ENCODE data around the gene SORCS2.
A peak's percentile ranks its signal among the peaks of the same experiment; 100 is the strongest.

SORCS2 gene

DNA sequence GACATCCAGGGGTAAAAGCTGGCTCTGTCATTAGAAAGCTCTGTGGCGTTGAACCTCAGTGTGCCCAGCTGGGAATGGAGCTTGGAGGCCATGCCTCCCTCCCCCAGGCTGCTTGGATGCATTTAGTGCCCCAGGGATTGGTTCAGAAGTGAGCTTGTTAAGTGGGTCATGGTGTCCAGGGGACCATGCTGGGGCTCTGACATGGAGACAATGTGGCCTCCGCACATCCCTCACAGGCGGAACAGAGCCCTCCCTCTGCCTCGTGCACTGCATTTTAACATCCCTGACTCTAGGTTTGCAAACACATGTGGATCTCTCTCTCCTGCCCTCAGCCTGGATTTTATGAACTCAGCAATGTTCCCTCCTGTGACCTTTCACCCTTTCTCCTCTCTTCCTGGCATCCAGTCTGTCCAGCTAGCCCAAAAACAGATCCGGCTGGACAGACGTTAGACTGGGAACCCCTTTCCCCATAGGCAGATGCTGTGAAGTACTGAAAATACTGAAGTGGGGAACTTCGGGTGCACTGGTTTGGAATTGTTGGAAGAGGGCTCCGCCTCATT is 81.5 kb downstream of the SORCS2 start:
- no peak for DNase-seq

DNA sequence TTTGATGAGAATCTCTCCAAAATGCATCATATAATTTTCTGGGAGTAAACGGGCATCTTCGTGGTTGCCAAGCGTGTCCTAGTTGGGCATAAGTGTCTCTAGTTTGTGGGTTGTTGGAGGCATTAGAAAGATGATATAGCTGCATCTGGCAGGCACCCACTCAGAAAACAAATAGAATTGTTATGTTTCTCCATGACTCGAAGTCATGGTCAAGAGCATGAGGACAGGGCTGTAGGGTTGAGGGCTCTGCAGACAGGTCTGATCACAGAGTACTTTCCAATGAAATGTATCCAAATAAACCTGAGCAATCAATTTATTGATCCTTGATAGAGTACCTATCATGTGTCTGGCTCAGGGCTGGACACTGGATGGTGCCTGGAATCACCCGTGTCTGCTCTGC is 82.7 kb downstream of the SORCS2 start:
- DNase-seq, result no peak

DNA sequence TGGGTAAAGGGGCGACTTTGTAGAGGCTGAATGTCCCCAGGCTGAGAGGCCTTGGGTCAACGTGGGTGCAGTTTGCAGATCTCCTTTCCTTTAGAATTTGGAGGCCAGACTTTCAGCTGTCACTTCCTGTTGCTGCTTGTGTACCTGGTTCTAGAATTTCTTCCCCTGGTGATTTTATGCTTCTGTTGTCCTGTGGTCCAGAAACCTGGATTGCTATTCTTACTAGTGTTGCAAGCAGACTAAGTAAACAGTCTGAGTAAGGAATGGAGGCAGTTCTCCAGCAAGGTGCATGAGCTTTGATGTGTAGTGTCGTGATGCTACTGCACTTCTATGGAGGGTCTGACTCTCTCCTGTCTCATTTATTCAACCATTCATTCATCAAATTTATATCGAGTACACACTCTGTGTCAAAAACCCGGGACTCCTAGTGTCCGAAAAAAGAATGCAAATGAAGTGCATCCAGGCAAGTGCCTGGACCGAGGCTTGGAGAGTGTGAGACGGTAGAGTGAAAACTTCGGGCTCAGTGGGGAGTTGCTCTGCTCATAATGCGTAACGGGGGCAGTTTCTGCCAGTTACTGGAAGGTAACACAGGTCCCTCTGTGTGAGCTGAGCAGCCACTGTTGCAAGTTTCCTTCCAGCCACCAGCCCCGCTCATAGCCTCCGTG is 83.3 kb downstream of the SORCS2 start:
- DNase-seq, result no peak

DNA sequence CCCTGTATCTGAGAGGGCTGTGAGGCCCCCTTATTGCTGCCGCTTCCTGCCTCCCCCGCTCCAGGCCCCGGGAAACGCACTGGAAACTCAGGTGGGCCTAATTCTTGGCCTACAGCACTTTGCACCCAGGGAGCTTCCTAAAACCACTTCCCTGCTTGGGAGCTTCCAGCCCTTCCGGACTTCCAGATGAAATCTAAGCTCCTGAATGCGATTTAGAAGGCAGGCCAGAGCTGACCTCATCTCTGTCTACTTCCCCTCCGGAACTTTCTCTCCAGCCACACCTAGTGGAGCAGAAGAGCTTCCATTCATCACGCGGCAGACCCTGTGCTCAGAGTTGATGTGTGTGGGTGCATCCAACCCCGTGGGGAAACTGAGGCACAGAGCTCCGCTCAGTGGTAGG is 84.2 kb downstream of the SORCS2 start:
- no peak for DNase-seq

DNA sequence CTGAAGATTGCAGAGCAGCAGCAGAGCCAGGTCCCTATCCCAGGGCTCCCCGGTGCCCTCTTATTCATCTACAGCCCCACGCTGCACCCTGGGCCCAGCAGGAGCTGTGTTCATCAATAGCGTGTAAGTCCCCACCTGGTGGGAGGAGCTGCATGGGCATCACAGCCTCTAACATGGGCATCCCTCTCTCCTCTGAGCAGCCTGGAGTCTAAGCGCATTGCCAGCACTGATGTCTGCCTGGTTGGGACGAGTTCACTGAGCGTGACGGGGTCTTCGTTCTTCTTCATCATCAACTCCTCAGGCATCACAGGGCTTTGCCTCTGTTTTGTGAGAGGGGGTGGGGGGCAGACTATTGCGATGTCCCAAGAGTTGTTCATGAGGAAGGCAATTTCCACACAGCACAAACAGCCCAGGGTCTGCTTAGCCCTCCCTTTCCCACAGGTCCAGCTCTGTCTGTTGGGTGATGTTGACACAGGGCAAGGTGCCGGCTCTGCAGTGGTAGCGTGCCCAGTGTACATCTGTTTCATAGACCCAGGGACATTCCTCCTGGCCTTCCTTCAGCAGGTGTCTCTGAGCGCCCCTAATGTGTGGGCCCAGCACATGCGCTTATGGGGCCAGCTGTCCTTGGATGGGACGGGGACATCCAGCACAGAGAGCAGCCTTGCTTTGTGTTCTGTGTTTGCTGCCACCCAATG is 85.9 kb downstream of the SORCS2 start:
- no peak for DNase-seq

DNA sequence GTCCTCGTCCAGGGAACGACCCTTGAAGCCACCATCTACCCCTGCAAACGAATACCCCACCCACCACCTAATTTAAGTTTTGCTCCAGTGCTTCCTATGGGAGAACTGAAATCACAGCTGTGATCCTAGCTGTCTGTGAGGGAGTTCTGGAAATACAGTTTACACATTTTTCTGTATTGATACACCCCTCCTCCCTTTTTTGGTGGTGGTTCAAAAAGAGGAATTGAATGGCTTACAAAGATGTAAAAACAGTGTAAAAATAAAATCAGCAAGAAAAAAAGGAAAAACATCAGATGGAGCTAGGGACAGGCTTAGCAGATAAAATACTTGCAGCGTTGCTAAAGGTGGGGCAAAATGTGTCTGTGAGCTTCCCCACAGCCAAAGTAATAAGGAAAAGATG is 86.6 kb downstream of the SORCS2 start:
- no peak for DNase-seq

DNA sequence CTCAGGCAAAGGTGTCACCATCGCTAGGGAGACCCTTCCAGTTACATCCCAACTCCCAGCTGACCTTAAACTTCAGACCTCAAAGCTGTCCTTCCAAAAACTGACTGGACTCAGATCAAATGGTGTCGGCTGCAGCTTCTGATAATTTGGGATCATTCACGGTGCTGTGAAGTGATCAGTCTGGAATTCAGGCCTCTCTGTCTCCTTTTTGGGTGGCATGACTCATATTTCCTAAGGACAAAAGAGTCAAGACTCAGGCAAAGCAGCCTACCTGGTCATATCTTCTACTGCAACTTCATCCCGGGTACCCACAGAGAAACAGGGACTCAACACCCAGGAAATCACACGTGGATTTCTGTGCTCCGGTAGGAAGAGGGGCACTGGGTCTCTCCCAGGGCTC is 87.6 kb downstream of the SORCS2 start:
- peak; percentile 46 for DNase-seq

DNA sequence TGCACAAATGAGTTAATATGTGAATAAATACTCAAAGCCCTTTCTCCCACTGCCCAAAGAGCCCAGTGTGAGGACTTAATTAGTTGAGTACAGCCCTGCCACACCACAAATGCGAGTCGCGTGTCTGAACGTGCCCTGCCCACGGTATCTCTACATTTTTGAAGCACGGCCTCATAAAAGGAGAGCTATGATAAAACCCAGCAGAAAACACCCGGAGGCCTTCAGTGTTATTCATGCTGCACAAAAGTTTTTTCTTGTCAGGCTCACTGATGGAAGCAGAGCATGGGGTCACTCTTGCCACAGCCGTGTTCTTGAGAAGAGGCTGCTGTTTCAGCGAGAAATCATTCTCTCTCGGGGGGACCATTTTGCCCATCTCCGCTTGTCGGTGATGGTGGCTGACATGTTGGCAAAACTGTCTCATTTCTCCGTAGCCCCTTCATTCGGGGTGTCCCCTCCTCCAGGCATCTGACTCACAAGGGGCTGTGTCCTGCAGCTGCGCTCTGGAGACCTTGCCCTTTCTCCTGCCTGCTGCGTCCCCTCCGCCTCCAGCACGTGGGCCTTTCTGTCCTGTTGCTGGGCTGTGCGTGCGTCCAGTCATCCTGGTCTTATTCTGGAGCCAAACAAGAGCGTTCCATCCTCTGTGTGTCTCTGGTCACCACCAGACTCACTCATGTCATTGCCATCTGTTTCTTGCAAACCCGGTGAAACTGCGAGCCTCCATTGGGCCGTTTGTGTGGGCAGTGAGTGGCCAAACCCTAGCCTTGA is 88.8 kb downstream of the SORCS2 start:
- peak; percentile 68 for DNase-seq

DNA sequence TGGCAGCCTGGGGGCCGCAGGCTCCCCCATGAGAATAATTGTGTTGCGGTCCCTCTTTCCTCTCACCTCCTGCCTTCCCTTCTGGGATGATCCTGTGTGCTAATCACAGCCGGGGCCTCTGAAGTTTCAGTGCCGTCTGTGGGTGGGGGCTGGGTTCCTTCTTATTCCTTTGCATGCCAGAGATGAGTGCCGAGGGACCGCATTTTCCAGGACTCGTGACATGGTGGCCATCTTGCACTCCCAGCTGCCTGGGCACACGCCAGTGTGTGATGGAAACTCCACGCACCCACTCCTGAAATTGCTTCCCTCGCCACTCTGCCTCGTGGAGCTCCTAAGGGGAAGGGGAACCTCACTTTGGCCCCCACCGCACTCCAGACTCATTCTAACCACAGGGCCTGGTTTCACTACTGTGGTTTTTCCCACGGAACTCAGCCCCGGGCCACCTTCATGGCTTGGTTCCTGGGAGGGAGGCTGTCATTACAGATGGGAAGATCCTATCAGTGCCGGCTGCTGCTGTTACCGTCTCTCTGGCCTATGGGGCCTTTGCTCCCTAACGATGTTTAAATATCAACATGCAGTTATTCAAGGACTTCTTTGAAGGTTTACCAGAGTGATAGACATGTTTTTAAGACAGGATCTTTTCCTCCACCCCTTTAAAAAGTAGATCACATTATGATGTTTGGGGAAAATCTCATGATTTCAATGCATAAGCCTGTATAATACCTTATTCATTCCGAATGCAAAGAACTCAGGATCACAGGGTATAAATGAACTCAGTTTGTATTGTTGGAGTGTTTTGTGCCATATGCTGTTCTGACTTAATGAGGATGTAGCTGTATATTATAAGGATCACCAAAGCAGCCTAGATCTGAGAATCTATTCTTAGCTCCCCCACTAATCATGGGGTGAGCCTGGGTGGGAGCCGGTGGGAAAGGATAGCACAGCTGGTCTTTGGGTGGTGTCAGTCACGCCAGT is 89.6 kb downstream of the SORCS2 start:
- DNase-seq, result no peak

DNA sequence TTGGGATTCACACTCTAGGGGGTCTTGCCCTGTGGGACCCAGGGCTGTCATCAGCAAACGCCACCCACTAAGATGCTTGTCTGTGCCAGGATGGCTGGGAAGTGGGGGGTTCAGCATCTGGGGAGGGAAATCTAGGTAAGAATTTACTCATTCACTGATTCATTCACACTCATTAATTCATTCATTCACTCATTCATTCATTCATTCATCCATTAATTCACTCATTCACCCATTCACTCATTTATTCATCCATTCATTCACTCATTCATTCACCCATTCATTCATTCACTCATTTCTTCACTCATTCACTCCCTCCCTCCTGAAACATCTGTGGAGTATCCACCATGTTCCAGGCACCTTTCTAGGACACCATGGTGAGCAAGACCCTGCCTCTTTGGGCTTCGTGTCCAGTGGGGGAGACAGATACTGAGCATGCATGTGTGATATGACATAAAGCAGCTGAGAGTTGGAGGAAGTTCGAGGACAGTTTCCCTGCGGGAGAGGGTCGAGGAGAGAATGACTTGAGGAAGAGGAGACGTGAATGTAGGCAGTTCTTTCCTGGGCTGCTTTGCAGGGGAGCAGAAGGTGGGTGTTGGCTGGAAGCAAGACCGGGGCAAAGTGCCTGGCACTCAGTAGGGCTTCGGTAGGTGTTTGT is 90.6 kb downstream of the SORCS2 start:
- DNase-seq, result no peak

DNA sequence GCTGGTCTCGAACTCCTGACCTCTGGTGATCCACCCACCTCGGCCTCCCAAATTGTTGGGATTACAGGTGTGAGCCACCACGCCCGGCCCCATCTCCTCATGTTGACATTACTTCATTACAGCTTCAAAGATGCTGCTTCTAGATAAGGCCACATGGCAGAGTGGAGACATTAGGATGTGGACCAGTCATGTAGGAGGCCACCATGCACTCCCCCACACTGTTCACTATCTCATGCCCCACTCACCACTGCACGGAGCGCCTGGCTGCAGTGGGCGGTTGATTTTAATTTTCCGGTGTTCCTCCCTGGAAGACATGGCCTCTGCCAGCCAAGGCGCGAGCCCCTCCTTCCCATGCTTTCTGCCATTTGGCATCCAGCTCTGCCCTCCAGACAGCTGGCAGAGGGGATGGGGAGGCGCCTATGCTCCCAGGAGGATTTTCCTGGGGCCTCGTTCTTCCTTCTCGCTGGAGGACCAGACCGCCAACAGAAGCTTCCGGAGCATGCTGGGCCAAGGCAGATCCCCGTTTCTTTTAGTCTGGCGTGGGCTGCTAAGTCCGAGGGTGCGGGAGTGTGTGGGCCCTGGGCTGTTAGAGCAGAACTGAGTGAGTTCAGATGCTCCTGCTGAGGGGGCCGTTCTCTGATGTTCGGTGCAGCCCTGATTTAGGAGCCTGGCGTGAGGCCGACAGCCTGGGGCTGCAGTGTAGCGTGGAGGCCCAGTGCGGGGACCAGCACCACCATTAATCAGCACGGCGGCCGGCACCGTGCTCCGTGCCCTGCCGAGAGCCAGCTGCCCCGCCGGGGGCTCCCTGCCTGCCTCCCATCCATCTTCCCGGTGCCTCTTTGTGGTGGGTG is 93.1 kb downstream of the SORCS2 start:
- DNase-seq, result no peak

DNA sequence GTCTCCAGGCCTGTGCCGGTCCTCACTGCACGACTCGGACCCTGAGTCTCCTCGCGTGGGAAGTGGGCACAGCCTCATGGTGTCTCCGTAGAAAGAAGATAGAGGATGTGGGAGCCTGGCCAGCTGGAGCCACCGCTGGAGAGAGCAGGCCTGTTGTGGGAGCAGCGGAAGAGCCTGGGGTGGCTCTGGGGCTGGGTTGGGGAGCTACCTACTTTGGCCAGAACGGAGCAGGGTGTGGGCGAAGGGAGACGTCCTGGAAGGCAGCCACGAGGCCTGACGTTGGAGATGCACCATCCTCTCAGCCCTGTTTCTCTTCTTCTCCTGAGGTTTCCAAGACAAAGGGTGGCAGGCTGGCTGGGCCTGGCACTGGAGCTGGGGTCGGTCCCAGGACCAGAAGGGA is 93.8 kb downstream of the SORCS2 start:
- no peak for DNase-seq

DNA sequence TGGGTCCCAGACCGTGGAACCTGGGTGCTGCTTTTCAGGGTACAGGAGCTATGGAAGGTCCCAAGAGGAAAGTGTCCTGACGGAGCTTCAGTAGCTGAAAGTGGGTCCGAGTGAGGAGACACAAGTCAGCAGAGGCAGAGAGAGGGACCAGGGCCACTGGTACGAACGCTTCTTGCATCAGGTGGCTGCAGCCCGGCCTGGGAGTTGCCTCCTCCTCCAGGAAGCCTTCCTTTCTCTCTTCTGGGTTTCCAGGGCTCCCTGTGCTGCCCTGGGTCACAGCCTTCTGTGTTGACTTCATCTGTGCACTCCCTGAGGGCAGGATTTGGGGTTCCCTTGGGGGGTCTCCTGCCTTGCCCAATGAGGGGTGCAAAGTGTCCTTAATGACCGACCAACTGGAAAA is 94.5 kb downstream of the SORCS2 start:
- DNase-seq, result no peak

DNA sequence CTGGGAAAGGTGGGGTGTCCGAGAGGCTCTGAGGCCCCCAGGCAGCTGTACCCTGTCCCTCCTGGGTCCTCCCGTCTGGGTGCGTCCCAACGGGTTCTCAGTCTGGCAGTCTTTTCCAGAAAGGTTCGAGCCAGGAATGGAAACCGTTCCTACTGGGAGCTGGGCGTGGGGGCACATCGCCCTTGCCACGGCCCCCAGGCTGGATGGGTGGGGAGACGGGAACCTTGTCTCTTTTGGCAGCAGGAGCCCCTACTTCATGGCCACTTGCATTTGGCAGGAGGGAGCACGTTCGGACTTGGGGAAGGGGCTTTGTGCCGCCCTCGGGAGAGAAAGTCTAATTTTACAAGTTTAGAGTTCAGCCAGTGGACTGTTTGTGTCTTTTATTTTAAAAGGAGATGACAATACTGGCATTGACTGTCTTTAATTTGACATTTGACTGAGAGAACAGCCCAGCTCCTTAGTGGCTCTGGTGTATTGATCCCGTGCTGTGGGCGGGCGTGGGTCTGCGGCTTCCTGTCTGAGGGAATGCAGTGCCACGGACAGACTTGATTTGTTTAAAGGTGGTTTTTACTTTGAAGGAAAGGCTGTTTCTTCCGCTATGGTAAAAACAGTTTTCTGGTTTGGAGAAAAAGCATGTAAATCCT is 95.1 kb downstream of the SORCS2 start:
- no peak for DNase-seq

DNA sequence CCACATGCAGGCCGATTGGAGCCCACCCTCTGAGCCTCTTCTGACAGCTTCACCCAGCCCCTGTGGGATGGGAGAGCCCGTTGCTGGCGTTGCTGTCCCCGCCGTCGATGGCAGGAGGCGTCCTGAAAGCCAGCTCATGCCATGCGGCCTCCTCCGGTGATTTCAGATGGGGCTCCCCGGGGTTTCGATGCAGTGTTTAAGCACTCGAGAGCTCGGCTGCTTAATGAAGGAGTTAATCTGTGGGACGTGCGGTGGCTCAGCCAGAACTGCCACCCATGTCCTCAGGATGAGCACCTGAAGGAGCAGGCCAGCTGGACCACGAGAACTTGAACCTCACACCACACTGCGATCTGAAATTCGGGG is 95.6 kb downstream of the SORCS2 start:
- no peak for DNase-seq

DNA sequence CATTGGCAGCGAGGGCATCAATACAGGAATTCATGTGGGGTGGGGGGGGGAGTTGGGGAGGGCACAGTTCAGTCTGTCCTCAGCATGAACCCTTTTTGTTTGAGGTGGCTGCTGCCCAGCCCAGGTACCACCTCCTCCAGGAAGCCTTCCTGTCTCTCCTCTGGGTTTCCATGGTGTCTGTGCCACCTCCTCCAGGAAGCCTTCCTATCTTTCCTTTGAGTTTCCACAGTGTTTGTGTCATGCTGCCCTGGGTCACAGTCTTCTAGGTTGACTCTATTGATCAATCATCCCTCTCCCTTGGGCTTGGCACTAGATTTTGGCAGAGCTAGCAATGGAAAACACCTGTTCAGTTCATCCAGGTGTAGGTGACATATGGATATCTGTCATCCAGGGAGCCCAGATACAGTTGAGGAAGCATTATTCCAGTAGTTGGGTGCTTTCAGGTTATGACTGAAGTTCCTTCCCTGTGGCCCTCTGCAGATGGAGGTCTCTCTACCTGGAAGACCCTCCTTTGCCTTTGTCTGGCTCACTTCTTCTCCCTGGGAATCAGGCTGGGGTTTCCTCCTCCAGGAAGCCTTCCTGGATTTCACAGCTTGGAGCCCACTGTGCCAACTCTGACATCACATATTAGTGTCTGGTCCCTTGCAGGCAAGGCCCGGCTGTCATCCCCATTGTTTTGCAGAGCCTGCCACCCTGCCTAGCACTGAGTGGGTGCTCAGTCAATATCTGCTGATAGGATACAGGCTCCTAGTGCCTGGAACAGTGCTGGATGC is 96.6 kb downstream of the SORCS2 start:
- no peak for DNase-seq

DNA sequence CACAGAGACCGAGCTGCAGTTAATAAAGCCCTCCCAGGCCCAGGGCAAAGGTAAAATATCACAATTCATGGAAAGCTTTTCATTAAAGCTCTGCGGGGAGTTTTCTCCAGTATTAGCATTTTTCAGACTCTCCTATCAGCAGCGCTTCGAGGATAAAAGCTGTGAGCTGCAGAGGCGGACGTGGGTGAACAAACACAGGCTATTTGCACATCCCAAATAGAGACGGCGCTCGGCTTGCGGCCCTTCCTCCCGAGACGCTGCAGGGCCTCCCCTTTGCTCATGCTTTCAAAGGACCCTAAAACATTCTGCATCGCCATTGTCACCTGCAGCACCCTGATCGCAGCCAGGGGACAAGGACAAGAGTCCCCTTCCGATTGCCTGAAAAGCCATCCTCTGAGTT is 97.3 kb downstream of the SORCS2 start:
- no peak for DNase-seq

DNA sequence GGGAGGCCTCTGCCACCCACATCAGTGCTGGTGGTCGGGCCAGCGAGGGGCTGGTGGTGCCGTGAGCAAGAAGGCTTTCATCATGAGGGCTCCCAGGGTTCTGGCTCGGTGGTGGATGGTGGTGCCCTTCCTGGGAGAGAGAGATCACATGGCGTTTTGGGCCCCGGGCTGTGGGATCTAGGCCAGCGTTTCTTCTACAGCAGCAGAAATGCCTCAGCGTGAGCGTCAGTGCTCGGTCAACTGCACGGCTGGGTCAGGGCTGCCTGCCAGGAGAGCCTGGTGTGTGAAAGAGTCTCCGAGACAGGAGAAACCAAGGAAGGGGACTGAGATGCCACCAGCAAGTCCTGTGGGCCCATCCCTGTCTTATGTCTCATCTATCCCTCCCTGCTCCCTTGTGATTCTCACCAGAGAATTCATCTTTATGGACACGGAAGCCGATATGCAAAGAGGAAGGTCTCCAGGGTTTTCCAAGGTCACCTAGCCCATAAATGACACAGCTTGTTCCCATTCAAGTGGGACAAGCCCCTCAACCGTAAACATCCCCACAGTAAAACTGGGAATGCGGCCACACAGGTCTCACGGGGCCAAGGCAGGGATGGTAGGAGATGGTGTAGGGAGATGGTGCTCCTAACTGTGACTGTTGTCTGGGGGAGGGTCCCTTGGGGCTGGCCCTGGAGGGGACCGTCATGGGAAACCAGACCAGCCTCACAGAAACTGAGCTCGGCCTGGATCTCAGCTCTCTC is 99.2 kb downstream of the SORCS2 start:
- DNase-seq, result no peak

DNA sequence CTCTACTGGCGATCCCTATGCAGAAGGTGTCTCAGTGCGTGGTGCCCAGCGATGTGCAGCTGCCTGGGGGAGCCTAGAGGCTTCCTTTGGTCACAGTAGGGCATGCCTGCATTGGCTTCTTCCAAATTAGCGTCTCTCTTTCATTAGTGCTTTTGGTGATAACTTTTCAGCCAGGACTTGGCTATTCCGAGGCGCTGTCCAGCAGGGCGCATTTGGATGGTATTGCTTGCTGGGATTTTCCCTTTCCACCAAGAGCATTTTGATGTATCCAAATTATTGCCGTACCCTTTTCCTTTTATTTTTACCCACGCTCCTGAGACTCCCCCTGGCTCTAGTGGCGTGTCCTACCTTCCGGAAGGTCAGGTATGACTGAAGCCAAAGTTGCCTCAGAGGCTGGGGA is 101.4 kb downstream of the SORCS2 start:
- DNase-seq, result no peak

All from fibroblast of upper back skin (primary cell).